ENCODE results near the gene RALGAPA1.

- TF ChIP-seq CTCF (conservative IDR thresholded peaks at IDR 0.05): no peak
- TF ChIP-seq ZFX (IDR thresholded peaks at IDR 0.05): no peak
Measured at GRCh38 chr14:35766036-35766699, 42.9 kb downstream of the RALGAPA1 start.

All from C4-2B (cell line).